ENCODE measurements around the gene FGD2. TPM values are rescaled to one million over a fixed set of nuclear protein-coding genes. Genes with fewer than 3 reads are reported as not detected.
A peak's percentile ranks its signal among the peaks of the same experiment; 100 is the strongest.

The FGD2 gene
- polyA plus RNA-seq, 1 donor from 2014 or later = not detected

GRCh38 chr6:37017606-37018197 lies 12.2 kb downstream of the FGD2 start:
- no peaks in the 10 kb centered on the region for H3K9me2 ChIP-seq (ENCODE audit: insufficient read depth, low read length)
- H3K27ac ChIP-seq (ENCODE audit: low read length) = peak overlapping the region; percentile 70
- H3K4me3 ChIP-seq (ENCODE audit: low read length) = peak overlapping the region; percentile 14
- H4K20me1 ChIP-seq (ENCODE audit: insufficient read depth) = no peaks in the 10 kb centered on the region
- TF ChIP-seq RAD21 (conservative IDR thresholded peaks at IDR 0.05) (no peak), EP300 (conservative IDR thresholded peaks at IDR 0.05; ENCODE audit: poor library complexity, severe bottlenecking) (no peak), REST (IDR thresholded peaks at IDR 0.05; ENCODE audit: borderline replicate concordance) (no peak), MXI1 (conservative IDR thresholded peaks at IDR 0.05; ENCODE audit: poor library complexity, severe bottlenecking) (no peak)
- H3K36me3 ChIP-seq (ENCODE audit: insufficient read depth, low read length) = no peaks in the 10 kb centered on the region
- H3K79me2 ChIP-seq (replicated peaks; ENCODE audit: insufficient read depth, low read length) = no peaks in the 10 kb centered on the region
- H3K9ac ChIP-seq (ENCODE audit: low read length) = peak overlapping the region; percentile 55
- no peaks in the 10 kb centered on the region for H3K27me3 ChIP-seq (ENCODE audit: insufficient read depth, low read depth, low read length)
- H2AFZ ChIP-seq (ENCODE audit: low read depth, low read length) = peak overlapping the region; percentile 58
- no peaks in the 10 kb centered on the region for H3K9me3 ChIP-seq (ENCODE audit: low read length)
- H3F3A ChIP-seq (ENCODE audit: insufficient read depth, low read length, poor library complexity, severe bottlenecking) = no peaks in the 10 kb centered on the region
- peak overlapping the region; percentile 48 for H3K4me2 ChIP-seq (ENCODE audit: low read length)

GRCh38 chr6:37018198-37019064 lies 13.0 kb downstream of the FGD2 start:
- H3K27me3 ChIP-seq (ENCODE audit: insufficient read depth, low read depth, low read length) = no peaks in the 10 kb centered on the region
- peak overlapping the region; percentile 58 for H2AFZ ChIP-seq (ENCODE audit: low read depth, low read length)
- TF ChIP-seq CTCF (IDR thresholded peaks at IDR 0.05; ENCODE audit: poor library complexity, severe bottlenecking) (peak; percentile 91), MXI1 (conservative IDR thresholded peaks at IDR 0.05; ENCODE audit: poor library complexity, severe bottlenecking) (peak; percentile 20), RAD21 (conservative IDR thresholded peaks at IDR 0.05) (peak; percentile 88), SMC3 (conservative IDR thresholded peaks at IDR 0.05; ENCODE audit: poor library complexity) (peak; percentile 82), TAF1 (IDR thresholded peaks at IDR 0.05; ENCODE audit: low read depth) (no peak), EP300 (conservative IDR thresholded peaks at IDR 0.05; ENCODE audit: poor library complexity, severe bottlenecking) (no peak), REST (IDR thresholded peaks at IDR 0.05; ENCODE audit: borderline replicate concordance) (no peak), POLR2AphosphoS5 (IDR thresholded peaks at IDR 0.05) (peak; percentile 48), EZH2 (IDR thresholded peaks at IDR 0.05; ENCODE audit: borderline replicate concordance, insufficient read depth, low read length, poor library complexity, severe bottlenecking) (no peak)
- no peaks in the 10 kb centered on the region for H3F3A ChIP-seq (ENCODE audit: insufficient read depth, low read length, poor library complexity, severe bottlenecking)
- no peaks in the 10 kb centered on the region for H4K20me1 ChIP-seq (ENCODE audit: insufficient read depth)
- peak overlapping the region; percentile 55 for H3K9ac ChIP-seq (ENCODE audit: low read length)
- no peaks in the 10 kb centered on the region for H3K9me3 ChIP-seq (ENCODE audit: low read length)
- H3K36me3 ChIP-seq (ENCODE audit: insufficient read depth, low read length) = no peaks in the 10 kb centered on the region
- H3K27ac ChIP-seq (ENCODE audit: low read length) = peak overlapping the region; percentile 70
- peak overlapping the region; percentile 14 for H3K4me3 ChIP-seq (ENCODE audit: low read length)
- no peaks in the 10 kb centered on the region for H3K9me2 ChIP-seq (ENCODE audit: insufficient read depth, low read length)
- H3K4me2 ChIP-seq (ENCODE audit: low read length) = peak overlapping the region; percentile 48
- H3K79me2 ChIP-seq (replicated peaks; ENCODE audit: insufficient read depth, low read length) = no peaks in the 10 kb centered on the region

Data from neural cell (in vitro differentiated cells).